Measurements from ENCODE around the gene IQCM.

Gene IQCM

GRCh38 chr4:149700272-149700671 is 115.4 kb downstream of the IQCM start:
- Histone ChIP-seq H3F3A (ENCODE audit: low read depth) (no peaks in the 10 kb centered on the region), H3K9me3 (ENCODE audit: insufficient read depth, low read depth, low read length) (no peaks in the 10 kb centered on the region), H4K20me1 (ENCODE audit: insufficient read depth, low read length, poor library complexity, severe bottlenecking) (no peaks in the 10 kb centered on the region), H2AFZ (ENCODE audit: low read length) (no peak overlapping the region), H3K9ac (ENCODE audit: low read depth, low read length, poor library complexity, severe bottlenecking) (no peak overlapping the region), H3K4me2 (ENCODE audit: low read depth, low read length, poor library complexity, severe bottlenecking) (no peak overlapping the region), H3K79me2 (ENCODE audit: insufficient read depth, low read length) (no peaks in the 10 kb centered on the region), H3K27me3 (ENCODE audit: insufficient read depth, low read length, poor library complexity, severe bottlenecking) (no peaks in the 10 kb centered on the region), H3K36me3 (ENCODE audit: insufficient read depth, low read length) (no peaks in the 10 kb centered on the region), H3K4me3 (ENCODE audit: low read length, poor library complexity, severe bottlenecking) (no peak overlapping the region), H3K9me2 (replicated peaks; ENCODE audit: low read depth, low read length) (no peaks in the 10 kb centered on the region), H3K4me1 (ENCODE audit: insufficient read depth, low read length, poor library complexity, severe bottlenecking) (no peaks in the 10 kb centered on the region)
- TF ChIP-seq, protein P1, sequence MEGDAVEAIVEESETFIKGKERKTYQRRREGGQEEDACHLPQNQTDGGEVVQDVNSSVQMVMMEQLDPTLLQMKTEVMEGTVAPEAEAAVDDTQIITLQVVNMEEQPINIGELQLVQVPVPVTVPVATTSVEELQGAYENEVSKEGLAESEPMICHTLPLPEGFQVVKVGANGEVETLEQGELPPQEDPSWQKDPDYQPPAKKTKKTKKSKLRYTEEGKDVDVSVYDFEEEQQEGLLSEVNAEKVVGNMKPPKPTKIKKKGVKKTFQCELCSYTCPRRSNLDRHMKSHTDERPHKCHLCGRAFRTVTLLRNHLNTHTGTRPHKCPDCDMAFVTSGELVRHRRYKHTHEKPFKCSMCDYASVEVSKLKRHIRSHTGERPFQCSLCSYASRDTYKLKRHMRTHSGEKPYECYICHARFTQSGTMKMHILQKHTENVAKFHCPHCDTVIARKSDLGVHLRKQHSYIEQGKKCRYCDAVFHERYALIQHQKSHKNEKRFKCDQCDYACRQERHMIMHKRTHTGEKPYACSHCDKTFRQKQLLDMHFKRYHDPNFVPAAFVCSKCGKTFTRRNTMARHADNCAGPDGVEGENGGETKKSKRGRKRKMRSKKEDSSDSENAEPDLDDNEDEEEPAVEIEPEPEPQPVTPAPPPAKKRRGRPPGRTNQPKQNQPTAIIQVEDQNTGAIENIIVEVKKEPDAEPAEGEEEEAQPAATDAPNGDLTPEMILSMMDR (conservative IDR thresholded peaks at IDR 0.05; ENCODE audit: low read length), result no peak
- no peak for TF ChIP-seq EZH2phosphoT487 (IDR thresholded peaks at IDR 0.05; ENCODE audit: borderline replicate concordance)

- Histone ChIP-seq H3K36me3 (ENCODE audit: insufficient read depth, low read length) (no peaks in the 10 kb centered on the region), H3K9me2 (replicated peaks; ENCODE audit: low read depth, low read length) (no peaks in the 10 kb centered on the region), H3K4me1 (ENCODE audit: insufficient read depth, low read length, poor library complexity, severe bottlenecking) (no peaks in the 10 kb centered on the region), H3F3A (ENCODE audit: low read depth) (no peaks in the 10 kb centered on the region), H2AFZ (ENCODE audit: low read length) (no peak overlapping the region), H3K4me2 (ENCODE audit: low read depth, low read length, poor library complexity, severe bottlenecking) (no peak overlapping the region), H4K20me1 (ENCODE audit: insufficient read depth, low read length, poor library complexity, severe bottlenecking) (no peaks in the 10 kb centered on the region), H3K9ac (ENCODE audit: low read depth, low read length, poor library complexity, severe bottlenecking) (no peak overlapping the region), H3K27me3 (ENCODE audit: insufficient read depth, low read length, poor library complexity, severe bottlenecking) (no peaks in the 10 kb centered on the region), H3K9me3 (ENCODE audit: insufficient read depth, low read depth, low read length) (no peaks in the 10 kb centered on the region), H3K4me3 (ENCODE audit: low read length, poor library complexity, severe bottlenecking) (no peak overlapping the region), H3K79me2 (ENCODE audit: insufficient read depth, low read length) (no peaks in the 10 kb centered on the region)
- TF ChIP-seq EZH2phosphoT487 (IDR thresholded peaks at IDR 0.05; ENCODE audit: borderline replicate concordance), result no peak
- TF ChIP-seq, protein P1 (conservative IDR thresholded peaks at IDR 0.05; ENCODE audit: low read length), result no peak
Measured at GRCh38 chr4:149699642-149700041, 116.0 kb downstream of the IQCM start.

- Histone ChIP-seq H4K20me1 (ENCODE audit: insufficient read depth, low read length, poor library complexity, severe bottlenecking) (no peaks in the 10 kb centered on the region), H3K4me1 (ENCODE audit: insufficient read depth, low read length, poor library complexity, severe bottlenecking) (no peaks in the 10 kb centered on the region), H3K4me3 (ENCODE audit: low read length, poor library complexity, severe bottlenecking) (no peak overlapping the region), H3K27me3 (ENCODE audit: insufficient read depth, low read length, poor library complexity, severe bottlenecking) (no peaks in the 10 kb centered on the region), H3K9ac (ENCODE audit: low read depth, low read length, poor library complexity, severe bottlenecking) (no peak overlapping the region), H2AFZ (ENCODE audit: low read length) (no peak overlapping the region), H3K9me2 (replicated peaks; ENCODE audit: low read depth, low read length) (no peaks in the 10 kb centered on the region), H3K36me3 (ENCODE audit: insufficient read depth, low read length) (no peaks in the 10 kb centered on the region), H3K79me2 (ENCODE audit: insufficient read depth, low read length) (no peaks in the 10 kb centered on the region), H3K4me2 (ENCODE audit: low read depth, low read length, poor library complexity, severe bottlenecking) (no peak overlapping the region), H3K9me3 (ENCODE audit: insufficient read depth, low read depth, low read length) (no peaks in the 10 kb centered on the region), H3F3A (ENCODE audit: low read depth) (no peaks in the 10 kb centered on the region)
- TF ChIP-seq, protein P1 (conservative IDR thresholded peaks at IDR 0.05; ENCODE audit: low read length), result no peak
Measured at GRCh38 chr4:149690726-149691125, 124.9 kb downstream of the IQCM start.

Measured in Loucy (cell line).